ENCODE data around the gene KCNJ15. TPM values are rescaled to one million over a fixed set of nuclear protein-coding genes. Genes with fewer than 3 reads are reported as not detected.

Gene KCNJ15
- total and polyA plus RNA-seq, 10 of the 15 experiments (the other 5 are each of a cell fraction or from before 2014, with no cell fraction given), result 0.05 to 2.7 (median 0.33) TPM; not detected in 6

- TF ChIP-seq PML (IDR thresholded peaks at IDR 0.05; ENCODE audit: low read length), result no peak
- ChIA-PET SMC1A (ENCODE audit: uncharacterized antibody, unreplicated experiment) (interaction anchor here (2.0 kb wide), 1 partner anchor 14 kb away, joined by 5 read pairs; no protein-coding TSS in a partner anchor), POLR2A (no interaction called here), RAD21 (ENCODE audit: unreplicated experiment) (interaction anchor here (1.1 kb wide), 1 partner anchor 59 kb away, joined by 3 read pairs; no protein-coding TSS in a partner anchor), CTCF (interaction anchor here (1.1 kb wide), 1 partner anchor 14 kb away, joined by 3 read pairs; no protein-coding TSS in a partner anchor)
- Histone ChIP-seq H3K4me3 (no peak overlapping the region), H3K4me1 (ENCODE audit: control insufficient read depth, insufficient read depth, low read length) (no peaks in the 10 kb centered on the region), H2AFZ (ENCODE audit: control insufficient read depth, low read depth, low read length) (no peak overlapping the region), H3K79me2 (ENCODE audit: control insufficient read depth, insufficient read depth, low read length) (no peaks in the 10 kb centered on the region), H3K9ac (ENCODE audit: control insufficient read depth, insufficient read depth, low read length) (no peak overlapping the region), H3K27ac (ENCODE audit: control insufficient read depth, insufficient read depth) (no peak overlapping the region), H3K9me3 (replicated peaks; ENCODE audit: control insufficient read depth, insufficient read depth, low read length) (no peaks in the 10 kb centered on the region; the same call in 2 of the 3 replicates), H4K20me1 (ENCODE audit: control insufficient read depth, insufficient read depth) (no peaks in the 10 kb centered on the region), H3K4me2 (ENCODE audit: control insufficient read depth, insufficient read depth) (no peak overlapping the region), H3K27me3 (replicated peaks in 1 of 2; ENCODE audit: control insufficient read depth in 2 of 2, insufficient read depth in 2 of 2, low read length in 1 of 2) (no peaks in the 10 kb centered on the region), H3K36me3 (ENCODE audit: control insufficient read depth in 2 of 2, insufficient read depth in 2 of 2, low read length in 1 of 2) (no peaks in the 10 kb centered on the region)
- 53% methylated on average over 5 of the region's 5 CpGs for WGBS (ENCODE audit: insufficient coverage, insufficient replicate concordance, low lambda C conversion rate, missing lambda C conversion rate)
- in situ Hi-C loops (cut with MboI), result no loop called here
- no peak for DNase-seq (ENCODE audit: low read depth, low spot score)
- no peak for ATAC-seq
- BruUV-seq (replicated peaks), result no TSS peak
- intact Hi-C loops (cut with micrococcal nuclease; ENCODE audit: unreplicated experiment), result no loop called here
- no peak for FAIRE-seq
These were observed 81.0 kb downstream of the KCNJ15 start for GRCh38 chr21:38337793-38338192.

GRCh38 chr21:38340131-38340530 is 83.3 kb downstream of the KCNJ15 start:
- no peaks in the 10 kb centered on the region for H3K79me2 ChIP-seq (ENCODE audit: control insufficient read depth, insufficient read depth, low read length)
- no peaks in the 10 kb centered on the region; the same call in 2 of the 3 replicates for H3K9me3 ChIP-seq (replicated peaks; ENCODE audit: control insufficient read depth, insufficient read depth, low read length)
- FAIRE-seq (no peak), ATAC-seq (no peak), DNase-seq (ENCODE audit: low read depth, low spot score) (no peak)
- H3K4me1 ChIP-seq (ENCODE audit: control insufficient read depth, insufficient read depth, low read length), result no peaks in the 10 kb centered on the region
- in situ Hi-C loops (cut with MboI) (no loop called here), intact Hi-C loops (cut with micrococcal nuclease; ENCODE audit: unreplicated experiment) (no loop called here)
- H2AFZ ChIP-seq (ENCODE audit: control insufficient read depth, low read depth, low read length), result no peak overlapping the region
- no peak overlapping the region for H3K27ac ChIP-seq (ENCODE audit: control insufficient read depth, insufficient read depth)
- ChIA-PET POLR2A (no interaction called here), RAD21 (ENCODE audit: unreplicated experiment) (no interaction called here), SMC1A (ENCODE audit: uncharacterized antibody, unreplicated experiment) (no interaction called here), CTCF (no interaction called here)
- H3K36me3 ChIP-seq (ENCODE audit: control insufficient read depth in 2 of 2, insufficient read depth in 2 of 2, low read length in 1 of 2), result no peaks in the 10 kb centered on the region
- no peaks in the 10 kb centered on the region for H3K27me3 ChIP-seq (replicated peaks in 1 of 2; ENCODE audit: control insufficient read depth in 2 of 2, insufficient read depth in 2 of 2, low read length in 1 of 2)
- H4K20me1 ChIP-seq (ENCODE audit: control insufficient read depth, insufficient read depth), result no peaks in the 10 kb centered on the region
- no peak for TF ChIP-seq TARDBP (IDR thresholded peaks at IDR 0.05; ENCODE audit: borderline replicate concordance)
- TF ChIP-seq, protein P1, sequence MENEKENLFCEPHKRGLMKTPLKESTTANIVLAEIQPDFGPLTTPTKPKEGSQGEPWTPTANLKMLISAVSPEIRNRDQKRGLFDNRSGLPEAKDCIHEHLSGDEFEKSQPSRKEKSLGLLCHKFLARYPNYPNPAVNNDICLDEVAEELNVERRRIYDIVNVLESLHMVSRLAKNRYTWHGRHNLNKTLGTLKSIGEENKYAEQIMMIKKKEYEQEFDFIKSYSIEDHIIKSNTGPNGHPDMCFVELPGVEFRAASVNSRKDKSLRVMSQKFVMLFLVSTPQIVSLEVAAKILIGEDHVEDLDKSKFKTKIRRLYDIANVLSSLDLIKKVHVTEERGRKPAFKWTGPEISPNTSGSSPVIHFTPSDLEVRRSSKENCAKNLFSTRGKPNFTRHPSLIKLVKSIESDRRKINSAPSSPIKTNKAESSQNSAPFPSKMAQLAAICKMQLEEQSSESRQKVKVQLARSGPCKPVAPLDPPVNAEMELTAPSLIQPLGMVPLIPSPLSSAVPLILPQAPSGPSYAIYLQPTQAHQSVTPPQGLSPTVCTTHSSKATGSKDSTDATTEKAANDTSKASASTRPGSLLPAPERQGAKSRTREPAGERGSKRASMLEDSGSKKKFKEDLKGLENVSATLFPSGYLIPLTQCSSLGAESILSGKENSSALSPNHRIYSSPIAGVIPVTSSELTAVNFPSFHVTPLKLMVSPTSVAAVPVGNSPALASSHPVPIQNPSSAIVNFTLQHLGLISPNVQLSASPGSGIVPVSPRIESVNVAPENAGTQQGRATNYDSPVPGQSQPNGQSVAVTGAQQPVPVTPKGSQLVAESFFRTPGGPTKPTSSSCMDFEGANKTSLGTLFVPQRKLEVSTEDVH (IDR thresholded peaks at IDR 0.05; ENCODE audit: low read depth, partially characterized antibody), result no peak
- no TSS peak for BruUV-seq (replicated peaks)
- no peak overlapping the region for H3K4me2 ChIP-seq (ENCODE audit: control insufficient read depth, insufficient read depth)
- 0% methylated on average over 4 of the region's 4 CpGs for WGBS (ENCODE audit: insufficient coverage, insufficient replicate concordance, low lambda C conversion rate, missing lambda C conversion rate)
- H3K4me3 ChIP-seq, result no peak overlapping the region
- no peak overlapping the region for H3K9ac ChIP-seq (ENCODE audit: control insufficient read depth, insufficient read depth, low read length)

All from GM12878 (cell line).